Stomach smooth muscle (tissue), 2 donors: ENCODE measurements around the gene PSTPIP2.

Experiments
- H3K27ac ChIP-seq: one replicate; pipeline ENCODE4 v1.7.0; 2013; ENCODE audit warnings: mild to moderate bottlenecking, low read length, inconsistent platforms
- H3K27me3 ChIP-seq, 2 donors: one replicate each; pipeline ENCODE4 v1.7.0; 2013; ENCODE audit warnings: low read length in 2 of 2; ENCODE audit not compliant: insufficient read depth in 2 of 2, control insufficient read depth in 1 of 2
- H3K36me3 ChIP-seq, 2 donors: one replicate each; pipeline ENCODE4 v1.7.0; 2013; ENCODE audit warnings: low read length in 2 of 2; ENCODE audit not compliant: control insufficient read depth in 2 of 2, insufficient read depth in 2 of 2
- H3K4me1 ChIP-seq: one replicate; pipeline ENCODE4 v1.7.0; 2013; ENCODE audit warnings: low read length; ENCODE audit not compliant: control insufficient read depth, insufficient read depth
- H3K4me3 ChIP-seq, 2 donors: one replicate each; pipeline ENCODE4 v1.7.0; 2013; ENCODE audit warnings: low read length in 2 of 2
- H3K9ac ChIP-seq, 2 donors: one replicate each; pipeline ENCODE4 v1.7.0; 2013; ENCODE audit warnings: low read length in 2 of 2, mild to moderate bottlenecking in 1 of 2
- H3K9me3 ChIP-seq, 2 donors: one replicate each; pipeline ENCODE4 v1.7.0; 2013; ENCODE audit warnings: low read length in 2 of 2; ENCODE audit not compliant: control insufficient read depth in 2 of 2
- donor health status: healthy.
- donor health status: Pancreatic carcinoma.

PSTPIP2 gene

DNA sequence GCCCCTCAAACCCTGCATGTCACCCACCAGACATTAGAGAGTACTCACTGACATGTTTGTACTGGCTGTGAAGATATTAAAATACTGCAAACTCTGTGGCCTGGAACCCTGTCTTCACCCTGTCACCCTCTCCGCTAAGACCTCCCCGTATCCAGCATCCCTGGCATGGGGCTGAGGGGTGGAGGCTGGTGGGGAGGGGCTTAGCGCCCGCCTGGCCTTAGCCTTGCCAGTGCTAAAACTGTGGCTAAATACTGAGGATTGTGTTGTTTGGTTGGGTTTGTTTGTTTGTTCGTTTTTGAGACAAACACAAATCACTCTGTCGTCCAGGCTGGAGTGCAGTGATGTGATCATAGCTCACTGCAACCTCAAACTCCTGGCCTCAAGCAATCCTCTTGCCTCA lies 1.8 kb downstream of the PSTPIP2 start:
- H3K9ac ChIP-seq: no peak overlapping the region
- no peaks in the 10 kb centered on the region for H3K9me3 ChIP-seq
- H3K27ac ChIP-seq: no peak overlapping the region
- H3K4me1 ChIP-seq: peaks cover 29% of the 10 kb centered on the region
- no peaks in the 10 kb centered on the region for H3K27me3 ChIP-seq
- no peaks in the 10 kb centered on the region for H3K36me3 ChIP-seq
- H3K4me3 ChIP-seq: no peak overlapping the region

DNA sequence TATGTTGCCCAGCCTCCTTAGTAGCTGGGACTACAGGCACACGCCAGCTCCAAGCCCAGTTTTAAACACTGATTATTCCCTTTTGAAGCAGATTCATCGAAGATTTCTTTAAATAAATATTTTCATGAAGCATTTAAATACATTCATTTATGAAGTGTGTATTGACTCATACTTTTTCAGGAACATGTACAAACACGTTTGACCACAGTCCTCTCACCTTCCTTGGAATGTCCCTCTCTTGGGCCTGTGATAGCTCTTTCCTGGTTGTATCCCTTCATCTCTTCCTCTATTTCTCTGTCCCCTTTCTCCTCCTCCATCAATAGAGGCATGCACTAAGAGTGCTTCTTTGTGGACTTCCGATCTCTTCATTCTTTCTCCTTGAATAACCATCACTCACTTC lies 2.5 kb downstream of the PSTPIP2 start:
- H3K9ac ChIP-seq: no peak overlapping the region
- no peaks in the 10 kb centered on the region for H3K9me3 ChIP-seq
- no peak overlapping the region for H3K27ac ChIP-seq
- no peak overlapping the region for H3K4me3 ChIP-seq
- no peaks in the 10 kb centered on the region for H3K36me3 ChIP-seq
- peaks cover 29% of the 10 kb centered on the region for H3K4me1 ChIP-seq
- no peaks in the 10 kb centered on the region for H3K27me3 ChIP-seq

DNA sequence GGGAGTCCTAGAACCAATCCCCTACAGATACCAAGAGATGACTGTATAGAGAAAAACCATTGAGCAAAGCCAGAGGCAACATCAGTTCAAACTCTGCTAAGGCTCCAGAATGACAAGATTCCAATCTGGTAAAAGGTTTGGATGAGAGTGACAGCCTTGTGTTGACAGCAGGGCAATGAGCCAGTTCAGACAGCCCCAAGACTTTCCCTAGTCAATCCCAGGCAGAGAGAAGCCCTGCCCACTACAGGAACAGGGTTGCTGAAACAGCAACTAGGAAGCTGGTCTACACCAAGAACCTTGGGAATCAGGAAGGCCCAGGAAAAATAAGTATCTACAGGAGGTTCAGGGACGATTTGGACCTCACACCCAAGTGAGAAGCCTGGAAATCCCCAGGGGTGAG lies 3.3 kb downstream of the PSTPIP2 start:
- Histone ChIP-seq H3K4me3 (no peak overlapping the region), H3K9me3 (no peaks in the 10 kb centered on the region), H3K27me3 (no peaks in the 10 kb centered on the region), H3K4me1 (peaks cover 29% of the 10 kb centered on the region), H3K9ac (no peak overlapping the region), H3K27ac (no peak overlapping the region), H3K36me3 (no peaks in the 10 kb centered on the region)

DNA sequence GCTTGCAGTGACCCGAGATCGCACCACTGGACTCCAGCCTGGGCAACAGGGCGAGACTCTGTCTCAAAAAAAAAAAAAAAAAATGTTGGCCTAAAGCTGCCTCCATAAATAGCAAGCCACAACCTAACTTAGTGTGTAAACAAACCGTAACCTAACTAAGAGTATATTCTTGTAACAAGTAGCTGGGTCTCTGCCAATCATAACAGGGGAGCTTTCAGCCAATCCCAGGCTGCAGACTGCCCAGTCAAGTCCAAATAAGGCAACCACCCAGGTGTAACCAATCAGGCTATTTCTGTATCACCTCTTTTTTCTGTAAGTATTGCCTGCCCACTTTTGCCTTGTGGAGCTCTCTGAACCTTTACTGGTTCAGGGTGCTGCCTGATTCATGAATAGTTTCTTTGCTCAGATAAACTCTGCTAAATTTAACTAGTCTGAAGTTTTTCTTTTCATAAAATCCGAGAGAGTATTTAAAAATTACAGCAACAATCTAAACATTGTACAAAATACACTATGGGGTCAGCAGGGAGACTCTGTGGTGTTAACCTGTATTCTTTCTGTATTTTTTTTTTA lies 4.5 kb downstream of the PSTPIP2 start:
- Histone ChIP-seq H3K36me3 (no peaks in the 10 kb centered on the region), H3K9me3 (no peaks in the 10 kb centered on the region), H3K9ac (no peak overlapping the region), H3K27me3 (no peaks in the 10 kb centered on the region), H3K27ac (no peak overlapping the region), H3K4me3 (no peak overlapping the region), H3K4me1 (peaks cover 19% of the 10 kb centered on the region)

DNA sequence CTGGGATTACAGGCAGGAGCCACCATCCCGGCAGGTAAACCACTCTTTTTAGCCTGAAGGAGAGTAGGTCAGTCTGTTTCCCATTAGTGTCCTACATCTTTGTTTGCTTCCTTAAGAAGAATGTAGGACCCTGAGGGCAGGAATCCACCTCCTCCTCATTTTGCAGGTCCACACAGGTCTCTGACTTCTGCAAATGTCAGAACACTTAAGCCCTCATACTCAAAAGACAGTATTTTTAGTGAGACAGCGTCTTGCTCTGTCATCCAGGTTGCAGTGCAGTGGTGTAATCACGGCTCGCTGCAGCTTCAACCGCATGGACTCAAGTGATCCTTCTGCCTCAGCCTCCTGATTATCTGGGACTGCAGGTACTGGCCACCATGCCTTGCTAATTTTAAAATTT lies 9.3 kb downstream of the PSTPIP2 start:
- no peaks in the 10 kb centered on the region for H3K4me1 ChIP-seq
- no peaks in the 10 kb centered on the region for H3K9me3 ChIP-seq
- H3K36me3 ChIP-seq: no peaks in the 10 kb centered on the region
- H3K4me3 ChIP-seq: no peak overlapping the region
- H3K9ac ChIP-seq: no peak overlapping the region
- no peaks in the 10 kb centered on the region for H3K27me3 ChIP-seq
- no peak overlapping the region for H3K27ac ChIP-seq

DNA sequence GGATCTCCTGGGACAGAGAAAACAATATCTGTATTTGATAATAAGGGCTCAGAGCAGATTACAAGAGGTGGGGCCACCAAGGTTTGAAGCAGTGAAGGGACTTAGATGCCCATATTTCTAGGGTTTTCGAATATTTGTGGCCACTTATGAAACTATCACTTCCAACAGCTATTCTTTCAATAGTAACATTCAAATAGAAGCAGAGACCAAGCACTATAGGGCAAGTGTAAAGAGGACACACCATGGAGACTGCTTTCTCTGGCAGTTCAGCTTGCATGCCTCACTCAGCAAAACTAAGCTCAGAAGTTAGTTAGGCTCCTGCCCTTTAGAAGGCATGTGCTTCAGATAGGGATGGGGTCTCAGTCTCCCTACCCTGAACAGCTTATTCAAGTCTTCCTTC lies 10.3 kb downstream of the PSTPIP2 start:
- H3K9me3 ChIP-seq: no peaks in the 10 kb centered on the region
- no peaks in the 10 kb centered on the region for H3K36me3 ChIP-seq
- H3K4me3 ChIP-seq: no peak overlapping the region
- no peaks in the 10 kb centered on the region for H3K27me3 ChIP-seq
- no peak overlapping the region for H3K9ac ChIP-seq
- no peaks in the 10 kb centered on the region for H3K4me1 ChIP-seq
- H3K27ac ChIP-seq: no peak overlapping the region

DNA sequence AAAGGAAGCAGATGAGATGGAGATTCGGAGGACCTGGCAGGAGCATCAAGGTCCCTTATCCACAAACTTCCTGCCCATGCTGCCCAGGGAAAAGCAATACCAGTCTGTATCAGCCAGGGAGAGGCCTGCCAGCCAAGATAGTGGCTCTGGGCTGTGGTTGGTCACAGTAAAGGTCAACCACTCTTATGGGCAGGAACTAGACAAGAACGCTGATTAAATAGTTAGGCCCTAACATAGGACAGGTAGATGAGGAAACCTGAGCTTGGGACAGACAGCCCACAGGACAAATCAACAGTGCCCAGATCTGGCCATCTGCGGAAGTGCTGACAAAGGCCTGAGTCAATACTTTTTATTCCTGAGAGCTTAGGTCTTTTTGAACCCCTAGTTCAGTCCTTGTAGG lies 10.7 kb downstream of the PSTPIP2 start:
- no peaks in the 10 kb centered on the region for H3K27me3 ChIP-seq
- H3K27ac ChIP-seq: no peak overlapping the region
- no peaks in the 10 kb centered on the region for H3K36me3 ChIP-seq
- no peaks in the 10 kb centered on the region for H3K4me1 ChIP-seq
- no peaks in the 10 kb centered on the region for H3K9me3 ChIP-seq
- no peak overlapping the region for H3K4me3 ChIP-seq
- H3K9ac ChIP-seq: no peak overlapping the region

DNA sequence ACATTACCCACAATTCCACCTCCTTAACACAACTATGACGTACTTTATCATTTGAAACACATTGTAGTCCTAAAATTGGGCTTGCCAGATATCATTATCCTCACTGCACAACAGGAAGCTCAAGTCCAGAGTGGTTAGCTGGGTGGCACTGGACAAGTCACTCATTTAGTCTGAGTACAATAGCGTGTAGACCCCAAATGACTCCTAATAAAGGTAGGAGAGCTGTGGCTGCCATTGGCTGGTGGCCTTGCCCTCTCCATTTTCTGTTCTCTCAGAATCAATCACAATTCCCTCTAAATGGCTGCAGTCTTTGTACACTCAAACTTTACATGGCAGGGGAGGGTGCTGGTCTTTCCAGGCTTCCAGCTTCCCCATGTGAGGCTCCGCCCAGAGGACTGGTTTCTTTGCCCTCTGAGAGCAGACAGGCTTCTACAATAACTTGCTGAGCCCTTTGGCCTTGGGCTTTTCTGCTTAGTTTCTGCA lies 11.7 kb downstream of the PSTPIP2 start:
- H3K27me3 ChIP-seq: no peaks in the 10 kb centered on the region
- no peak overlapping the region for H3K9ac ChIP-seq
- H3K4me3 ChIP-seq: no peak overlapping the region
- no peak overlapping the region for H3K27ac ChIP-seq
- H3K9me3 ChIP-seq: no peaks in the 10 kb centered on the region
- no peaks in the 10 kb centered on the region for H3K36me3 ChIP-seq
- H3K4me1 ChIP-seq: no peaks in the 10 kb centered on the region

DNA sequence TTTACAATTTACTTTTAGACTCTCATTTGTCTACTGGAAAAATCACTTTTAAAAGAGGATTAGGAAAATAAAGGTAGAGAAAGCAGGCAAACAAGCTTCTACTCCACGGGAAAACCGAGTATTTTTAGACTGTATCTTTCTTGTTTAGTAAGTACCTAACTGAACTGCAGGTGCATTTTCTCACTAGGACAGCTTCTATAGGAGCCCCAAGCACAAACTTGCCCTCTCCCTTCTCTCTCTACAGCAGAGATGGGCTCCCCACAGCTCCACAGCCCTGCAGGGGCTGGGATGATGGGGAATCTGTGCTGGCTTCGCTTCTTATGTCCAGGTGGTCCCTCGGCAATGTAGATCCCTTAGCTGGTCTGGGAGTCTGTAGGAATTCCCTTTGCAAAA lies 16.2 kb downstream of the PSTPIP2 start:
- Histone ChIP-seq H3K36me3 (no peaks in the 10 kb centered on the region), H3K9ac (no peak overlapping the region), H3K4me3 (no peak overlapping the region), H3K27me3 (no peaks in the 10 kb centered on the region), H3K4me1 (no peaks in the 10 kb centered on the region), H3K27ac (no peak overlapping the region), H3K9me3 (no peaks in the 10 kb centered on the region)

DNA sequence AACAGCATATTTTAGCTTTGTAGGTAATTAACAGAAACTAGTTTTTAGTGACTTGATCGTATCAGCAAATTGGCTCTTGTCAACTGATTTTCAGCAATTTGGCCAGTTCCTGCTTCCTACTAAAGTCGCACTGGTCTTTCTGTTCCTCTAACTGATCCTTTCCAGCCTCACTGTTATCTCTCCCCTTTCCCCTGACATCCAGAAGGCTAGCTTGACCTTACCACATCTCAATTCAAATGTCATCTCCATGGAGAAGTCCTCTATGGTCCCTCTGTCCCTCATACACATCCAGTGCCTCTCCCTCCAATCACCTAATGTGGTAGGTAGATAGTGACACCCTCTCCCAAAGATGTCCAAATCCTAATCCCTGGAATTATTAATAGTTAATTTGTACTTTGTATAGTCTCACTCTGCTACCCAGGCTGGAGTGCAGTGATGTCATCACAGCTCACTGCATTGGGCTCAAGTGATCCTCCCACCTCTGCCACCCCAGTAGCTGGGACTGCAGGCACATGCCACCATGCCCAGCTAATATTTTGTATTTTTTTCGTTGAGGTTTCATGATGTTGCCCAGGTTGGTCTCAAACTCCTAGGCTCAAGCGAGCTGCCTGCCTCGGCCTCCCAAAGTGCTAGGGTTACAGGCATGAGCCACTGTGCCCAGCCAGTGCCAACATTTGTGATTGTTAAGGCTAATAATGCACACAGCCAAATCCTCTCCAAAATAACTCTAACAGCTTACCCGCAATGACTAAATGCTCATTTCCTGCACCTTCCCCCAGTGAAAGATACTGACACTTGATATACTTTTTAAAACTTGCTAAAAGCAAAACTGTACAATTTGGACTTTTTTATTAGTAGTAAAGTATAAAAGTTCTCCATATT lies 16.9 kb downstream of the PSTPIP2 start:
- Histone ChIP-seq H3K9ac (no peak overlapping the region), H3K9me3 (no peaks in the 10 kb centered on the region), H3K4me1 (no peaks in the 10 kb centered on the region), H3K27me3 (no peaks in the 10 kb centered on the region), H3K4me3 (no peak overlapping the region), H3K36me3 (no peaks in the 10 kb centered on the region), H3K27ac (no peak overlapping the region)
